Stimulated activated memory B cell treated with anti-CD40 and anti-IgM and Interleukin-4, amounts not matched to agents 10 μg/mL and 1 μg/mL and 100 μg/mL, for 72 hours (primary cell): Measurements from ENCODE around the gene MYD88.

ENCODE experiments used
- ATAC-seq: fragments of 150-1000 bp; cut with Tn5 transposase; 2 replicates; pipeline ENCODE4 v1.10.0; 2021
- H3K27ac Mint-ChIP-seq: one replicate; pipeline ENCODE4 v1.8.0; 2022; ENCODE audit warnings: mild to moderate bottlenecking, mixed read lengths
- H3K27me3 Mint-ChIP-seq: one replicate; pipeline ENCODE4 v1.8.0; 2022; ENCODE audit warnings: mixed read lengths
- H3K36me3 Mint-ChIP-seq: one replicate; pipeline ENCODE4 v1.8.0; 2022; ENCODE audit warnings: mixed read lengths
- H3K4me1 Mint-ChIP-seq: one replicate; pipeline ENCODE4 v1.8.0; 2022; ENCODE audit warnings: mixed read lengths
- H3K4me3 Mint-ChIP-seq: one replicate; pipeline ENCODE4 v1.8.0; 2022; ENCODE audit warnings: mild to moderate bottlenecking, moderate library complexity, mixed read lengths
- H3K9me3 Mint-ChIP-seq: one replicate; pipeline ENCODE4 v1.8.0; 2022; ENCODE audit warnings: mixed read lengths

Gene MYD88

GRCh38 chr3:38141173-38141951 lies 2.9 kb downstream of the MYD88 start:
- H3K36me3 Mint-ChIP-seq: peaks cover 26% of the 10 kb centered on the region
- no peak for ATAC-seq
- H3K4me3 Mint-ChIP-seq: no peak overlapping the region
- H3K27ac Mint-ChIP-seq: peak overlapping the region; percentile 48
- no peaks in the 10 kb centered on the region for H3K27me3 Mint-ChIP-seq
- H3K4me1 Mint-ChIP-seq: peaks cover 58% of the 10 kb centered on the region
- H3K9me3 Mint-ChIP-seq: peaks cover 2% of the 10 kb centered on the region

GRCh38 chr3:38141952-38142273 lies 3.5 kb downstream of the MYD88 start:
- H3K36me3 Mint-ChIP-seq: peaks cover 26% of the 10 kb centered on the region
- no peaks in the 10 kb centered on the region for H3K27me3 Mint-ChIP-seq
- H3K27ac Mint-ChIP-seq: peak overlapping the region; percentile 48
- no peak for ATAC-seq
- no peak overlapping the region for H3K4me3 Mint-ChIP-seq
- peaks cover 2% of the 10 kb centered on the region for H3K9me3 Mint-ChIP-seq
- H3K4me1 Mint-ChIP-seq: peaks cover 57% of the 10 kb centered on the region

GRCh38 chr3:38142959-38143358 lies 4.5 kb downstream of the MYD88 start:
- peaks cover 26% of the 10 kb centered on the region for H3K36me3 Mint-ChIP-seq
- H3K9me3 Mint-ChIP-seq: peaks cover 2% of the 10 kb centered on the region
- no peak for ATAC-seq
- H3K4me3 Mint-ChIP-seq: no peak overlapping the region
- H3K4me1 Mint-ChIP-seq: peaks cover 52% of the 10 kb centered on the region
- no peaks in the 10 kb centered on the region for H3K27me3 Mint-ChIP-seq
- no peak overlapping the region for H3K27ac Mint-ChIP-seq

- H3K4me1 Mint-ChIP-seq: peaks cover 47% of the 10 kb centered on the region
These were observed 5.0 kb downstream of the MYD88 start for GRCh38 chr3:38143511-38143910.

GRCh38 chr3:38146504-38146903 lies 8.0 kb downstream of the MYD88 start:
- peaks cover 39% of the 10 kb centered on the region for H3K4me1 Mint-ChIP-seq

More at GRCh38 chr3:38143511-38143910, 5.0 kb downstream of the MYD88 start:
- Mint-ChIP-seq H3K4me3 (no peak overlapping the region), H3K36me3 (peaks cover 26% of the 10 kb centered on the region), H3K27ac (peak overlapping the region; percentile 29), H3K9me3 (peaks cover 2% of the 10 kb centered on the region), H3K27me3 (no peaks in the 10 kb centered on the region)
- ATAC-seq: no peak

GRCh38 chr3:38147421-38147820 lies 9.0 kb downstream of the MYD88 start:
- no peak for ATAC-seq
- Mint-ChIP-seq H3K27ac (no peak overlapping the region), H3K27me3 (no peaks in the 10 kb centered on the region), H3K4me3 (no peak overlapping the region), H3K9me3 (peaks cover 5% of the 10 kb centered on the region), H3K36me3 (peaks cover 5% of the 10 kb centered on the region), H3K4me1 (peaks cover 36% of the 10 kb centered on the region)

More at GRCh38 chr3:38146504-38146903, 8.0 kb downstream of the MYD88 start:
- H3K9me3 Mint-ChIP-seq: peaks cover 4% of the 10 kb centered on the region
- peaks cover 15% of the 10 kb centered on the region for H3K36me3 Mint-ChIP-seq
- H3K27me3 Mint-ChIP-seq: no peaks in the 10 kb centered on the region
- no peak overlapping the region for H3K4me3 Mint-ChIP-seq
- ATAC-seq: no peak
- H3K27ac Mint-ChIP-seq: no peak overlapping the region

- H3K27ac Mint-ChIP-seq: no peak overlapping the region
- H3K9me3 Mint-ChIP-seq: peaks cover 5% of the 10 kb centered on the region
- peaks cover 34% of the 10 kb centered on the region for H3K4me1 Mint-ChIP-seq
- no peak overlapping the region for H3K4me3 Mint-ChIP-seq
- ATAC-seq: no peak
- H3K27me3 Mint-ChIP-seq: no peaks in the 10 kb centered on the region
- H3K36me3 Mint-ChIP-seq: no peaks in the 10 kb centered on the region
These were observed 9.9 kb downstream of the MYD88 start for GRCh38 chr3:38148311-38148882.

- peak overlapping the region; percentile 61 for H3K27ac Mint-ChIP-seq
- H3K4me3 Mint-ChIP-seq: no peak overlapping the region
- no peaks in the 10 kb centered on the region for H3K36me3 Mint-ChIP-seq
- no peaks in the 10 kb centered on the region for H3K27me3 Mint-ChIP-seq
- ATAC-seq: peak; percentile 41
- H3K4me1 Mint-ChIP-seq: peaks cover 35% of the 10 kb centered on the region
- H3K9me3 Mint-ChIP-seq: peaks cover 5% of the 10 kb centered on the region
These were observed 11.2 kb downstream of the MYD88 start for GRCh38 chr3:38149708-38150107.

GRCh38 chr3:38150780-38151528 lies 12.5 kb downstream of the MYD88 start:
- Mint-ChIP-seq H3K27me3 (no peaks in the 10 kb centered on the region), H3K4me1 (peaks cover 46% of the 10 kb centered on the region), H3K9me3 (peaks cover 5% of the 10 kb centered on the region), H3K36me3 (no peaks in the 10 kb centered on the region), H3K4me3 (no peak overlapping the region), H3K27ac (peak overlapping the region; percentile 56)
- no peak for ATAC-seq

GRCh38 chr3:38151667-38152265 lies 13.3 kb downstream of the MYD88 start:
- no peak for ATAC-seq
- Mint-ChIP-seq H3K9me3 (peaks cover 2% of the 10 kb centered on the region), H3K4me1 (peaks cover 46% of the 10 kb centered on the region)

GRCh38 chr3:38152609-38153008 lies 14.1 kb downstream of the MYD88 start:
- Mint-ChIP-seq H3K27ac (no peak overlapping the region), H3K9me3 (peaks cover 2% of the 10 kb centered on the region), H3K27me3 (no peaks in the 10 kb centered on the region), H3K4me3 (no peak overlapping the region), H3K4me1 (peaks cover 46% of the 10 kb centered on the region), H3K36me3 (no peaks in the 10 kb centered on the region)
- no peak for ATAC-seq

More at GRCh38 chr3:38151667-38152265, 13.3 kb downstream of the MYD88 start:
- Mint-ChIP-seq H3K27ac (peak overlapping the region; percentile 56), H3K4me3 (no peak overlapping the region), H3K36me3 (no peaks in the 10 kb centered on the region), H3K27me3 (no peaks in the 10 kb centered on the region)

GRCh38 chr3:38153221-38153620 lies 14.8 kb downstream of the MYD88 start:
- Mint-ChIP-seq H3K27me3 (no peaks in the 10 kb centered on the region), H3K36me3 (no peaks in the 10 kb centered on the region), H3K27ac (no peak overlapping the region), H3K4me3 (no peak overlapping the region), H3K4me1 (peaks cover 46% of the 10 kb centered on the region), H3K9me3 (peaks cover 2% of the 10 kb centered on the region)
- ATAC-seq: no peak

- no peaks in the 10 kb centered on the region for H3K36me3 Mint-ChIP-seq
- ATAC-seq: no peak
- H3K27ac Mint-ChIP-seq: peak overlapping the region; percentile 30
- peaks cover 46% of the 10 kb centered on the region for H3K4me1 Mint-ChIP-seq
- peaks cover 2% of the 10 kb centered on the region for H3K9me3 Mint-ChIP-seq
- H3K4me3 Mint-ChIP-seq: no peak overlapping the region
- H3K27me3 Mint-ChIP-seq: no peaks in the 10 kb centered on the region
These were observed 15.6 kb downstream of the MYD88 start for GRCh38 chr3:38154033-38154494.

- Mint-ChIP-seq H3K27me3 (no peaks in the 10 kb centered on the region), H3K4me1 (peaks cover 39% of the 10 kb centered on the region), H3K36me3 (no peaks in the 10 kb centered on the region), H3K4me3 (no peak overlapping the region), H3K9me3 (peaks cover 2% of the 10 kb centered on the region), H3K27ac (peak overlapping the region; percentile 30)
- ATAC-seq: peak; percentile 74
These were observed 16.3 kb downstream of the MYD88 start for GRCh38 chr3:38154625-38155255.

GRCh38 chr3:38155825-38156224 lies 17.4 kb downstream of the MYD88 start:
- no peak overlapping the region for H3K27ac Mint-ChIP-seq
- peaks cover 2% of the 10 kb centered on the region for H3K9me3 Mint-ChIP-seq
- H3K27me3 Mint-ChIP-seq: no peaks in the 10 kb centered on the region
- H3K4me3 Mint-ChIP-seq: no peak overlapping the region
- no peak for ATAC-seq
- no peaks in the 10 kb centered on the region for H3K36me3 Mint-ChIP-seq
- peaks cover 36% of the 10 kb centered on the region for H3K4me1 Mint-ChIP-seq
